Peyer's patch (tissue), 4 donors: ENCODE data around the gene CROCC.

Experiments used
- CTCF ChIP-seq, 6 experiments: fragments of 450-650 bp in 4 of 6; fragments of 200-600 bp in 2 of 6; sonication (generic) in 1 of 6; IDR thresholded peaks; one replicate each; pipeline ENCODE4 v1.5.1; 2017 to 2019; ENCODE audit warnings: antibody characterized with exemption in 6 of 6, mild to moderate bottlenecking in 3 of 6, moderate library complexity in 1 of 6
- POLR2A ChIP-seq, 2 donors: fragments of 450-650 bp; IDR thresholded peaks; one replicate each; pipeline ENCODE4 v1.5.1; 2017; ENCODE audit warnings: antibody characterized with exemption in 2 of 2, mild to moderate bottlenecking in 2 of 2, moderate library complexity in 2 of 2

- no peak for TF ChIP-seq CTCF (IDR thresholded peaks at IDR 0.05)
- no peak for TF ChIP-seq POLR2A (IDR thresholded peaks at IDR 0.05)
These were observed 6.1 kb upstream of the CROCC start for GRCh38 chr1:16915627-16915973.
